Cardiac fibroblast (primary cell): Measurements from ENCODE around the gene NLRP6.
"Not testable (repeated sequence)": the region's sequence is repeated elsewhere in the genome, so short reads cannot be mapped to it uniquely, and the experiment has no call there.

Experiments used
- DNase-seq, 2 donors: peaks; one replicate each; pipeline versions ENCODE4 v3.0.0 to v3.0.0-alpha.2; 2010; ENCODE audit warnings: low read depth in 2 of 2
- H3K4me3 ChIP-seq, 2 donors: replicated peaks in 1 of 2; 1 replicate in 1 of 2; 2 replicates in 1 of 2; pipeline ENCODE4 v1.5.1; 2011; ENCODE audit warnings: low read depth in 2 of 2, low read length in 2 of 2, mild to moderate bottlenecking in 2 of 2, moderate library complexity in 1 of 2
- TF ChIP-seq, protein P1 (sequence below): IDR thresholded peaks from one replicate; pipeline ENCODE4 v1.5.1; 2011; ENCODE audit warnings: low read depth, mild to moderate bottlenecking, low read length, inconsistent platforms

Gene NLRP6

DNA sequence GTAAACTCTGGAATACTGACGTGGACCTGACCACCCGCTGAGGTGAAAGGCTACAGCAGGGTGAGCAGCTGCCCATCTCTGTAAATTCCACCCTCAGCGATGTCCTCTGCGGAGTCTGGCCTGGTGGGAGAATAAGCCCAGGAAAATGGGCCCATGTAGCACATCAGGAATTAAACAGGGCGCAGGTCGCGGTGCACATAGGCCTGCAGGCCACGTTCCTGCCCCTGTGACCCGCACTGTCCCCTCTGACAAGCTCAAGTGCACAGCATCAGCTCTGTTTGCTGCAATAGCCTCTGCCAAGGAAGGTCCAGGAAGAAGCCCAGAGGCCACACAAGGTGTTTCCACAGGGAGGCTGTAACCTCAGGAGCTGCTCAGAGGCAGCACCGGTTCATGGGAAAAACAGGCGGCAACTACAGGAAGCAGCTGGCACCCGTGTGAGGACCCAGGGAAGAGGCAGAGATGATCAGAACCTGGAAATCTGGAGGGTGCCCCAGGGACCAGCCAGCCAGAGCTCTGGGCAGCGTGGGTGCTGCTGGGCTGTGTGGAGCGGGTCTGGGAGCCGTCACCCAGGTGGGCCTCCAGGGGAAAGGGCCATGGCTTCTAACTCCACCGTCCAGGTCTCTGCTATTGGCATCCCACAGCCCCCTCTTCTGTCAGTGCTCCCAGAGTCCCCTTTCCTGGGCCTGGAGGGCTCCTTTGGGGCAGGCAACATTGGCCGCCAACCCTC lies 28.6 kb downstream of the NLRP6 start:
- TF ChIP-seq, protein P1, sequence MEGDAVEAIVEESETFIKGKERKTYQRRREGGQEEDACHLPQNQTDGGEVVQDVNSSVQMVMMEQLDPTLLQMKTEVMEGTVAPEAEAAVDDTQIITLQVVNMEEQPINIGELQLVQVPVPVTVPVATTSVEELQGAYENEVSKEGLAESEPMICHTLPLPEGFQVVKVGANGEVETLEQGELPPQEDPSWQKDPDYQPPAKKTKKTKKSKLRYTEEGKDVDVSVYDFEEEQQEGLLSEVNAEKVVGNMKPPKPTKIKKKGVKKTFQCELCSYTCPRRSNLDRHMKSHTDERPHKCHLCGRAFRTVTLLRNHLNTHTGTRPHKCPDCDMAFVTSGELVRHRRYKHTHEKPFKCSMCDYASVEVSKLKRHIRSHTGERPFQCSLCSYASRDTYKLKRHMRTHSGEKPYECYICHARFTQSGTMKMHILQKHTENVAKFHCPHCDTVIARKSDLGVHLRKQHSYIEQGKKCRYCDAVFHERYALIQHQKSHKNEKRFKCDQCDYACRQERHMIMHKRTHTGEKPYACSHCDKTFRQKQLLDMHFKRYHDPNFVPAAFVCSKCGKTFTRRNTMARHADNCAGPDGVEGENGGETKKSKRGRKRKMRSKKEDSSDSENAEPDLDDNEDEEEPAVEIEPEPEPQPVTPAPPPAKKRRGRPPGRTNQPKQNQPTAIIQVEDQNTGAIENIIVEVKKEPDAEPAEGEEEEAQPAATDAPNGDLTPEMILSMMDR: no peak
- DNase-seq: no peak
- H3K4me3 ChIP-seq: no peak overlapping the region

DNA sequence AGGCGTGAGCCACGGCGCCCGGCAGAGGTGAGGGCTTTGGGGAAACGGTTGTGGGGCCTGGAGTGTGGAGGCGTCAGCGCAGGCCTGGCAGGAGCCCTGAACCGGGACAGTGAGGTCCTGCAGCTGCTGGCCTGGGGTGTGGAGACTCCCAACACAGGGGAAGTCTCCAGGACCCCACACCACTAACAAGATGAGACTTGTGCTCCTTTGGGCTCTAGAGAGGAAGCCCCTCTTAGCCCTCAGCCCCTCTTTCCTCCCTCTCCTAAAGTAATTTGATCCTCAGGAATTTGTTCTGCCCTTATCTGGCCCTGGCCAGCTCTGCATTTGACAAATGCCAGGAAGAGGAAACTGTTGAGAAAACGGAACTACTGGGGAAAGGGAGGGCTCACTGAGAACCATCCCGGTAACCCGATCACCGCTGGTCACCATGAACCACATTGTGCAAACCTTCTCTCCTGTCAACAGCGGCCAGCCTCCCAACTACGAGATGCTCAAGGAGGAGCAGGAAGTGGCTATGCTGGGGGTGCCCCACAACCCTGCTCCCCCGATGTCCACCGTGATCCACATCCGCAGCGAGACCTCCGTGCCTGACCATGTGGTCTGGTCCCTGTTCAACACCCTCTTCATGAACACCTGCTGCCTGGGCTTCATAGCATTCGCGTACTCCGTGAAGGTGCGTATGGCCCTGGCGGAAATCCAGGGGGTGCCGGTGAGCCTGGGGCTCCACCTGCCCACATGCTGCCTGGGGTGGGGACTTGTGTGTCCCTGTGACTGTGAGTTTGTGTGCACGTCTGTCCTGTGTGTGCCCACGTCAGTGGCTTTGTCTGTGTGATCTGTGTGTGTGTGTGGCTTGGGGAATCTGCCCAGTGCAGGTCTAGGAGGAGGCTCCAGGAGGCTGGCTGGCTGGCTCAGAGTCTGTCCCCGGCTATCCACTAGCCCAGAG lies 29.8 kb downstream of the NLRP6 start, which contains the start of gene IFITM2:
TSS of gene IFITM2 (plus strand) at position 51 of the 943 bp plus-strand sequence. CDS start at position 428, 377 bp downstream.
- peak within 1 kb of the TSS; percentile 60 to 70 for H3K4me3 ChIP-seq
- DNase-seq: peak; percentile 86 to 95

DNA sequence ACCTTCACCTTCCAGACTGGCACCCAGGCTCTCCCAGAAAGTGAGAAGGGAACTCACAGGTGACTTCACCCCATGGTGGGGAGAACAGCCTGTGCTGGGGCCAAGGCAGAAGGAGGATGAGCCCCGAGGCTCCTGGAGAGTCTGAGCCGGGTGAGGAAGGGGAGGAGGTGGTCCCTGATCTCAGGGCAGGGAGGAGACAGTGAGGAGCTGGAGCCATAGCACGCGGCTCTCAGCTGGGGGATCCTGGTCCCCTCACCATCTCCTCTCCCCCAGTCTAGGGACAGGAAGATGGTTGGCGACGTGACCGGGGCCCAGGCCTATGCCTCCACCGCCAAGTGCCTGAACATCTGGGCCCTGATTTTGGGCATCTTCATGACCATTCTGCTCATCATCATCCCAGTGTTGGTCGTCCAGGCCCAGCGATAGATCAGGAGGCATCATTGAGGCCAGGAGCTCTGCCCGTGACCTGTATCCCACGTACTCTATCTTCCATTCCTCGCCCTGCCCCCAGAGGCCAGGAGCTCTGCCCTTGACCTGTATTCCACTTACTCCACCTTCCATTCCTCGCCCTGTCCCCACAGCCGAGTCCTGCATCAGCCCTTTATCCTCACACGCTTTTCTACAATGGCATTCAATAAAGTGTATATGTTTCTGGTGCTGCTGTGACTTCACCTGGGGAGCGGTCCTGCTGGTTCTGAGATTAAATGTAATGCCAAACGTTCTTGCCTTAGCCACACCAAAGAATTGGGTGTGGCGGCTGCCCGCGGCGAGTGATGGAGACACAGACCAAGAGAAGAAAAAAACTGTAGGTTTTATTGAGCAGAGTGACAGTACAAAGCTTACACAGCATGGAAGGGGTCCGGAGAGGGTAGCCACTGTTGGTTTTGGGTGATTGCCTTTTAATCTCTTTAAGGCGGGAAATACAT lies 30.8 kb downstream of the NLRP6 start:
- DNase-seq: peak in 1 of 2 donors; percentile 12
- H3K4me3 ChIP-seq: peak overlapping the region; percentile 54 to 60

DNA sequence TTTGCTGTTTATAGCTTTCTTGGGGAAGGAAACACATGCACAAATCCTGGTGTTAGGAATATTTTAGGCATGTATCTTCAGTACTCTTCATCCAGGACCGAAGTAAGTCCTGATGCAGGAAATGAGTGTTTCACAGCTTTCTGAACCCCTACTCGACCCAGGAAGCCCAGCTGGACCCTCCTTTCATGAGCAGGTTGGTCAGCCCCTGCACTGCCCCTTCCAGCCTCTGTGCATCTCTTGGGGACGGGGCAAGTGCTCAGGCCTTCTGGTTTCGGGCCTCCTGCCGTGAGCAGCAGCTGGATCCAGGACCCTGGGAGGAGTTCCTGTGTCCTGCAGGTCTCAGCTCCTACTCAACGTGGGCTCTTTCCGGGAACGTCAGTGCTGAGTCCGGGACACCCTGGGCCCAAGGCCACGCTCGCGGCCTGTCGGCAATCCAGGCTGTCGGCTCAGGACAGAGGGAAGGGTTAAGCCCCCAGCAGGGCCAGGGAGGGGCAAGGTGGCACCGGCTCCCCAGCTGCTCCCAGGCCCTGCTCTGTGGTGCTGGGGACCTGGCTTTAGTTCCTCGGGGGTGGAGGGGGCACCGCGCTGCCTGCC lies 31.9 kb downstream of the NLRP6 start:
- peak overlapping the region; percentile 54 to 60 for H3K4me3 ChIP-seq
- DNase-seq: peak; percentile 25 to 41

DNA sequence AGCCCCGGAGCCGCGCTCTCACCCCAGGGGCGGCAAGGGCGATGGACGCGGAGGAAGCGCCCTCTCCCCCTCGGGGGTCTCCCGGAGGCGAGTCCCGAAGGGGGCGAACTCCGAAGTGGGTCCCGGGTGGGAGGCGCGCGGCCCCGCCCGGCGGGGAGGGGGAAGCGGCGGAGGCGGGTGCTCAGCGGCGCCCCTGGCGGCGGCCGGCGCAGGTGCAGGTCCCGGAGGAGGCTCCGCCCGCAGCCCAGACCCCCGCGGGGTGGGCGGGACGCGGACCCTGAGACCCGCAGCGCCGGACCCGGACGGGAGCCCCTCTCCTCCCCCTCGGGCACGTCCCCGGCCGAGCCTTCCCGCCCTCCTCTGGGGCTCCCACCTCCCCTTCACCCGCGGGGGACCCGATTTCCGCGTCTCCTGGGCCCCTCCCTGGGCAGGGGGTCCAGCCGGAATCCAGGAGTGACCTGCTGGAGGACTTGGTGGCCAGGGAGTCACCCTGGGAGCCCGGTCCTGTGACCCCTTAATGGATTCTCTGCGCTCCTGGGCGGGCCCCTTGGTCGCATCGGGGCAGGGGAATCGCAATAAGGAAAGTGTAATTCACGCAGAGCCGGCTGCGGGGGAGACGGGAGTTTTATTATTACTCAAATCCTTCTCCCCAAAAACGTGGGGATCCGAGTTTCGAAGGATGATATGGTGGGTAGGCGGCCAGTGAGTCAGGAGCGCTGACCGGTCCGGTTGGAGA lies 33.0 kb downstream of the NLRP6 start:
- peak overlapping the region; percentile 26 to 28 for H3K4me3 ChIP-seq
- not testable (repeated sequence) for DNase-seq

DNA sequence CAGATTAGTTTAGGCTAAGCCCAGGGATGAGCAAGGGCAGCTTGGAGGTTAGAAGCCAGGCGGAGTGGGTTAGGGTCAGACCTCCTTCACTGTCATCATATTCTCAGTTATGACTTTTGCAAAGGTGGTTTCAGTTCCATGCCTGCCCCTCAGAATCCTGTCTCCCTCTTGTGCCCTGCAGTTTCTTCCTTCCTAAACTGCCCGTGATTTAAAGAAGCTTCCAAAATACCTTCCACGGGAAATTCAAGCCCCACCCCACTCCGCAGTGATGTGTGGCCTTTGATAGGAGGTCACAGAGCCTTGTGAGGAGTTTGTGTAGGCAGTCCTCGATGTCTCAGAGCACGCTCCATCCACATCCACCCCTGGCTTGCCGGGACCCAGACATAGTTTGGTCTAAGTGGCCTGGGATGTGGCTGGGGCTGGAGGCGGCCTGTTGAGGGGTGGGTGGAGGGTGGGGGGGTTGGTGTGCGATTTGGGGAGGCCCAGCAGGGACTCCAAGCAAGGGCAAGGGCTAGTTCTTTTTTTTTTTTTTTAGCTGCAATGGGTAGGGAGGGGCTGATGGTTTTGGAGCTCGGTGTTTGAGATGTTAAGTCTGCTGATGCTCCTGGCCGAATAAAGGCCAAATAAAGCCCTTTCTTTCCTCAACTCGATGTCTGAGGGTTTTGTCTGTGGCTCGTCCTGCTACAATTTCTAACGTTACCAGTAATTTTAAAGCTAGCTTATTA lies 34.0 kb downstream of the NLRP6 start:
- TF ChIP-seq, protein P1: no peak
- H3K4me3 ChIP-seq: no peak overlapping the region
- peak in 1 of 2 donors; percentile 70 for DNase-seq

DNA sequence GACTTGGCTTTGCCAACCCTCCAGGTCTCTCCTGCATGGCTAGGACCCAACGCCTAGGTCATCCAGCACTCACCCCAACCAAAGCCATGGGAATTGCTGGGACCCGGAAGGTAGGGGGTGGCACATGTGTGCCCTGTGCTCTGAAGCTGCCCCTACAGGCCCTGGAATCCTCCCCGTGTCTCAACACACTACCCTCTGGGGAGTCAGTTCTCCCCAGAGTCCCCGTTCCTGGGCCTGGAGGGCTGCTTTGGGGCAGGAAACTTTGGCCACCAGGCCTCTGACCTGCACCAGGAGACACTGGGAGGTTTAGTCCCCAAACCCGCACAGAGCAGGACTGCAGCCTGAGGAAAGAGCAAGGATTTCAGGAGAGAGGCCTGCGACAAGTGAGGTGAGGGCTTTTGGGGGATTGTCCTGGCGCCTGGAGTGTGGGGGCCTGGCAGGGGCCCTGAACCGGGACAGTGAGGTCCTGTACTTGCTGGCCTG lies 35.1 kb downstream of the NLRP6 start:
- TF ChIP-seq, protein P1: no peak
- DNase-seq: peak in 1 of 2 donors; percentile 51
- no peak overlapping the region for H3K4me3 ChIP-seq
